Chondrocyte (in vitro differentiated cells): ENCODE results near the gene CUTA. TPM values are rescaled to one million over a fixed set of nuclear protein-coding genes. Genes with fewer than 3 reads are reported as not detected.
A peak's percentile ranks its signal among the peaks of the same experiment; 100 is the strongest.

Experiments
- DNase-seq: peaks from one replicate; pipeline ENCODE4 v3.0.0; 2021; ENCODE audit warnings: mixed read lengths, low spot score
- H3K27ac Mint-ChIP-seq: one replicate; pipeline ENCODE4 v1.8.0; 2021; ENCODE audit warnings: mild to moderate bottlenecking, moderate library complexity, mixed read lengths; ENCODE audit not compliant: unreplicated experiment
- H3K27me3 Mint-ChIP-seq: 2 replicates; pipeline ENCODE4 v1.8.0; 2021; ENCODE audit warnings: low read depth, mixed read lengths
- H3K36me3 Mint-ChIP-seq: 2 replicates; pipeline ENCODE4 v1.8.0; 2021; ENCODE audit warnings: low read depth, mixed read lengths
- H3K4me1 Mint-ChIP-seq: 2 replicates; pipeline ENCODE4 v1.8.0; 2021; ENCODE audit warnings: low read depth, mild to moderate bottlenecking, mixed read lengths
- H3K4me3 Mint-ChIP-seq: one replicate; pipeline ENCODE4 v1.8.0; 2021; ENCODE audit warnings: mild to moderate bottlenecking, moderate library complexity, mixed read lengths; ENCODE audit not compliant: unreplicated experiment
- H3K9me3 Mint-ChIP-seq: 2 replicates; pipeline ENCODE4 v1.8.0; 2021; ENCODE audit warnings: low read depth, mixed read lengths
- total RNA-seq: library from RNA; stranded (reverse); gene quantifications from 3 replicates; pipeline ENCODE4 v1.2.1, GENCODE V29; 2021
- TF ChIP-seq, protein P1 (sequence below): fragments of 200-600 bp; sonication (generic); IDR thresholded peaks from 2 replicates; pipeline ENCODE4 v1.5.0; 2021; ENCODE audit warnings: antibody characterized with exemption, mild to moderate bottlenecking, moderate library complexity

CUTA gene
- total RNA-seq, 1 donor from 2014 or later, result 218 TPM

DNA sequence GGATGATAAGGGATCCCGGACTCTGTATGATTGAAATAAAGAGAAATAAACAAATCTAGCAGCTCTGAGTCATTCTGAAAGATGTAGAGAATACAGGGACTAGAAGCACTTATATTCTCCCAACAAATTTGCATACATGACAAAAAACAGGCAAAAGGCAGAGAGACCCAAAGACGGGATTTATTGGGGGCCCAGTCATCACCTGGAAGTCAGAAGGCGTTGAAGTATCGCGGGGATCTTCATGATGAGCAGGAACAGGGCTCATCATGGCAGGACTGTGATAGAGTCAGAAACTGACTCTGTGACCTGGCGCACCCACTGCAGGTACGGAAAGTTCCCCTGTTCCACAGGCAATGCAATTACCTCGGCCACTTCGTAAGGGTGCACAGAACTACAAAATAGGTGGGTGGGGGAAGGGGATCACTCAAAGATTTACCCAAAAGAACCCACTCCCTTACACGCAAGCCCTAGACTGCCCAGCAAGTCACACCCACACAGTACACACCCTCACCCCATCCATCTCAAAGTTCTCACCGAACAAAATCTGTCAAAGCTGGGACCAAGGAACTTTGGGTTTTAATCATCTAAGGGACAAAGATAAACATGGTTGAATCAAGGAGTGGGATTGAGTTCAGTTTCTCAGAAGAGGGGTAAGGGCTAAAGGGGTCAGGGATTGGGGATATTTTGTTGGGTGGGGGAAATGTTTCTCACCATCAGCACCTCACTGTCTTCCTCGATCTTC, 1.4 kb downstream of the CUTA start:
- DNase-seq, result no peak
- Mint-ChIP-seq H3K4me3 (peak overlapping the region; percentile 99), H3K36me3 (peaks cover 12% of the 10 kb centered on the region), H3K9me3 (no peaks in the 10 kb centered on the region), H3K27me3 (no peaks in the 10 kb centered on the region), H3K27ac (peak overlapping the region; percentile 99), H3K4me1 (peaks cover 71% of the 10 kb centered on the region)
- TF ChIP-seq, protein P1, sequence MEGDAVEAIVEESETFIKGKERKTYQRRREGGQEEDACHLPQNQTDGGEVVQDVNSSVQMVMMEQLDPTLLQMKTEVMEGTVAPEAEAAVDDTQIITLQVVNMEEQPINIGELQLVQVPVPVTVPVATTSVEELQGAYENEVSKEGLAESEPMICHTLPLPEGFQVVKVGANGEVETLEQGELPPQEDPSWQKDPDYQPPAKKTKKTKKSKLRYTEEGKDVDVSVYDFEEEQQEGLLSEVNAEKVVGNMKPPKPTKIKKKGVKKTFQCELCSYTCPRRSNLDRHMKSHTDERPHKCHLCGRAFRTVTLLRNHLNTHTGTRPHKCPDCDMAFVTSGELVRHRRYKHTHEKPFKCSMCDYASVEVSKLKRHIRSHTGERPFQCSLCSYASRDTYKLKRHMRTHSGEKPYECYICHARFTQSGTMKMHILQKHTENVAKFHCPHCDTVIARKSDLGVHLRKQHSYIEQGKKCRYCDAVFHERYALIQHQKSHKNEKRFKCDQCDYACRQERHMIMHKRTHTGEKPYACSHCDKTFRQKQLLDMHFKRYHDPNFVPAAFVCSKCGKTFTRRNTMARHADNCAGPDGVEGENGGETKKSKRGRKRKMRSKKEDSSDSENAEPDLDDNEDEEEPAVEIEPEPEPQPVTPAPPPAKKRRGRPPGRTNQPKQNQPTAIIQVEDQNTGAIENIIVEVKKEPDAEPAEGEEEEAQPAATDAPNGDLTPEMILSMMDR, result no peak

DNA sequence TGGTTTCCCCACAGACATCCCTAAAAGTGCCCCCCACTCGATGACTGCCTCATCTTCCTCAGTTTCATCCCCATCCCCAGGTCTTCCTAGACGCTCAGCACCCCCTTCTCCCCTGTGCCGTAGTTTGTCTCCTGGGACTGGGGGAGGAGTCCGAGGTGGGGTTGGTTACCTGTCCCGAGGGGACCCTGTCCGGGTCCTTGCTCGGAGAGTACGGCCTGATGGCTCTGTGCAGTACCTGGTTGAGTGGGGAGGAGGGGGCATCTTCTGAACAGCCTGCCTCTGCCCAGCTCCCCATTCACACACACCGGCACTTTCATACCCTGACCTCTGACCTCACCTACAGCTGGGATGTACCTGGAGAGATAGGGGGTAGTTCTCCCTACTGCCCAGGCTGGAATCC, 2.1 kb downstream of the CUTA start:
- TF ChIP-seq, protein P1, result no peak
- Mint-ChIP-seq H3K27ac (peak overlapping the region; percentile 99), H3K4me1 (peaks cover 68% of the 10 kb centered on the region), H3K36me3 (peaks cover 12% of the 10 kb centered on the region), H3K27me3 (no peaks in the 10 kb centered on the region), H3K4me3 (peak overlapping the region; percentile 26), H3K9me3 (no peaks in the 10 kb centered on the region)
- no peak for DNase-seq

DNA sequence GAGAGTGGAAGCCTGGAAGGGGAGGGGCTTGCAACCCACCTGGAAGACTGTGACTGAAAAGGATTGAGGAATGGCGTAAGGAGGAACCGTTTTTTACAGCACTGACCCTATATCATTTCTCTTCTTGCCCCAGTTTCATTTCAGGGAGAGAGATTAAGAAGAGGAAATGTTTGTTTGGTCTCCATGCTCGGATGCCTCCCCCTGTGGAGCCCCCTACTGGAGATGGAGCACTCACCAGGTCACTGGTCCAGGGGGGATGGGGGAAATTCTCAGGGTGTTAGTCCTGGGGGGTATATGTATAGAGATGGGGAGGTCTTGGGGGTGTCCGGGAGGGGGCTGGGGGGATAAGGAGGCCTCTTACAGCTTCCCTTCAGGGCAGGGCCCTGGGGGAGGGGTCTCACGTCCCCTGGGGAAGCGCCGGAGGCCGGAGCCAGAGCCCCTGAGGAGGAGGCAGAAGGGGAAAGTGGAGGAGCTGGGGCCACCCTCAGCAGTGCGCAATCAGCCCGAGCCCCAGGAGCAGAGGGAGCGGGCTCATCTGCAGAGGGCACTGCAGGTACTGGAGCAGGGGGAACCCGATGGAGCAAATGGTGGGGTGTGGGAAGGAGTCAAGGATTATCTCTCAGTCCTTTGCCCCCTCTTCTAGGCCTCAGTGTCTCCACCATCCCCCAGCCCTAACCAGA, 3.2 kb downstream of the CUTA start:
- no peaks in the 10 kb centered on the region for H3K9me3 Mint-ChIP-seq
- peaks cover 12% of the 10 kb centered on the region for H3K36me3 Mint-ChIP-seq
- TF ChIP-seq, protein P1, result peak; percentile 67
- H3K4me3 Mint-ChIP-seq, result no peak overlapping the region
- H3K27me3 Mint-ChIP-seq, result no peaks in the 10 kb centered on the region
- H3K27ac Mint-ChIP-seq, result peak overlapping the region; percentile 49
- no peak for DNase-seq
- H3K4me1 Mint-ChIP-seq, result peaks cover 67% of the 10 kb centered on the region

DNA sequence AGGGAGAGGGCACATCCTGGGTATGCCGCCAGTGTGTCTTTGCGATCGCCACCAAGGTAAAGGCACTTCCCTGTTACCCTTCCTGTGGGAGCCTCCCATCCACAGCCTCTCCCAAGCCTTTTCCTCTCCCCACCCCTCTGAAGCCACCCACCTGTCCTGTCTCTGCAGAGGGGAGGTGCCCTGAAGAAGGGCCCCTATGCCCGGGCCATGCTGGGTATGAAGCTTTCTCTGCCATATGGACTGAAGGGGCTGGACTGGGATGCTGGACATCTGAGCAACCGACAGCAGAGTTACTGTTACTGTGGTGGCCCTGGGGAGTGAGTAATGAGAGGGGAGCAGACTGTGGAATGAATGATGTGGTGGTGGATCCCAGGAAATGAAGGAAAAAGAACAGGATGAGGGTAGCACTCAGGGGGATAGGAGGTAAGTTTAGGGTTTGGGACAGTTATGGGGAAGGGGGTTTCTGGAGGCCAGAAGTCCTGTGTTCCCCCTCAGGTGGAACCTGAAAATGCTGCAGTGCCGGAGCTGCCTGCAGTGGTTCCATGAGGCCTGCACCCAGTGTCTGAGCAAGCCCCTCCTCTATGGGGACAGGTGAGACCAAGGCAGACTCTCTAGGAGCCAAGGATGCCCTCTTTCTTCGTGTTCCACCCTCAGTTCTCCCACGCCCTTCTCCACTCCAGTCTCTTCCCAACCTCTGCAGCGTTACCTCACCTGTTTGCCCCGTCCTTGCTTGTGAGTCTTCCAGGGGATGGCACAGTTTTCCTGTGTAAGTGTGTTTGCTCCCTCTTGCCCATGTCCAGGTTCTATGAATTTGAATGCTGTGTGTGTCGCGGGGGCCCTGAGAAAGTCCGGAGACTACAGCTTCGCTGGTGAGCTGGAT, 4.4 kb downstream of the CUTA start:
- Mint-ChIP-seq H3K4me1 (peaks cover 55% of the 10 kb centered on the region), H3K27ac (peak overlapping the region; percentile 27)
- TF ChIP-seq, protein P1, result no peak

More for the DNA sequence above, 4.4 kb downstream of the CUTA start:
- no peak for DNase-seq
- Mint-ChIP-seq H3K36me3 (peaks cover 12% of the 10 kb centered on the region), H3K4me3 (no peak overlapping the region), H3K9me3 (no peaks in the 10 kb centered on the region), H3K27me3 (no peaks in the 10 kb centered on the region)
